HepG2 (cell line): Measurements from ENCODE around the gene AGGF1.

ENCODE experiments used
- CERS6 ChIP-seq: sonication (generic); formaldehyde crosslinking; IDR thresholded peaks from 2 replicates; pipeline ENCODE4 v1.5.0; 2020; ENCODE audit warnings: missing genetic modification reagents
- CTCF ChIP-seq: sonication (generic); formaldehyde crosslinking; IDR thresholded peaks from 2 replicates; pipeline ENCODE4 v1.5.0; 2020; ENCODE audit warnings: mild to moderate bottlenecking, missing genetic modification reagents, moderate library complexity
- ELK4 ChIP-seq: sonication (generic); formaldehyde crosslinking; IDR thresholded peaks from 2 replicates; pipeline ENCODE4 v1.9.0; 2021; ENCODE audit warnings: missing genetic modification reagents, borderline replicate concordance
- ETV6 ChIP-seq: sonication (generic); formaldehyde crosslinking; conservative IDR thresholded peaks from 2 replicates; pipeline ENCODE4 v1.4.0; 2020; ENCODE audit warnings: missing genetic modification reagents
- EZH2 ChIP-seq: conservative IDR thresholded peaks from 2 replicates; pipeline ENCODE4 v1.6.1; 2012; ENCODE audit warnings: mild to moderate bottlenecking, low read depth, low read length, moderate library complexity
- PBX3 ChIP-seq: sonication (generic); formaldehyde crosslinking; IDR thresholded peaks from 2 replicates; pipeline ENCODE4 v1.8.1; 2023; ENCODE audit warnings: missing genetic modification reagents, inconsistent platforms, borderline replicate concordance
- POLR2A ChIP-seq, 2 experiments: IDR thresholded peaks; 2 replicates each; pipeline ENCODE4 v1.6.1; 2011; ENCODE audit warnings: low read depth in 2 of 2, low read length in 2 of 2, mild to moderate bottlenecking in 1 of 2, moderate library complexity in 1 of 2; ENCODE audit not compliant: insufficient read depth in 1 of 2
- SIX1 ChIP-seq: sonication (generic); formaldehyde crosslinking; IDR thresholded peaks from 2 replicates; pipeline ENCODE4 v1.4.0; 2020; ENCODE audit warnings: missing genetic modification reagents, borderline replicate concordance
- ZBTB34 ChIP-seq: sonication (generic); formaldehyde crosslinking; IDR thresholded peaks from 2 replicates; pipeline ENCODE4 v1.8.0; 2022; ENCODE audit warnings: mild to moderate bottlenecking, missing genetic modification reagents
- ZNF10 ChIP-seq: sonication (generic); formaldehyde crosslinking; IDR thresholded peaks from 2 replicates; pipeline ENCODE4 v1.4.0; 2020; ENCODE audit warnings: mild to moderate bottlenecking, low read depth, missing genetic modification reagents, borderline replicate concordance
- ZNF431 ChIP-seq: sonication (generic); formaldehyde crosslinking; IDR thresholded peaks from 2 replicates; pipeline ENCODE4 v1.9.0; 2022; ENCODE audit warnings: missing genetic modification reagents, low read depth, mild to moderate bottlenecking, borderline replicate concordance
- ZNF558 ChIP-seq: sonication (generic); formaldehyde crosslinking; IDR thresholded peaks from 2 replicates; pipeline ENCODE4 v1.9.0; 2022; ENCODE audit warnings: mild to moderate bottlenecking, missing genetic modification reagents, borderline replicate concordance
- ZNF580 ChIP-seq: IDR thresholded peaks from 2 replicates; pipeline ENCODE4 v1.6.1; 2016; ENCODE audit warnings: low read depth, borderline replicate concordance
- ZNF772 ChIP-seq: sonication (generic); formaldehyde crosslinking; IDR thresholded peaks from 2 replicates; pipeline ENCODE4 v1.5.0; 2020; ENCODE audit warnings: mild to moderate bottlenecking, missing genetic modification reagents

GRCh38 chr5:76983468-76983867 lies 46.7 kb upstream of the AGGF1 start:
- TF ChIP-seq ZNF558 (no peak), ZNF431 (CRISPR knock-in tag) (no peak), ELK4 (CRISPR knock-in tag) (no peak), ETV6 (no peak), POLR2A (IDR thresholded peaks at IDR 0.05; ENCODE audit: insufficient read depth in 1 of 2, low read depth in 2 of 2, low read length in 2 of 2) (no peak), CTCF (CRISPR knock-in tag) (no peak), PBX3 (no peak), ZBTB34 (CRISPR knock-in tag) (no peak), ZNF580 (CRISPR knock-in tag) (no peak), SIX1 (CRISPR knock-in tag) (no peak), CERS6 (no peak), ZNF10 (CRISPR knock-in tag) (no peak), EZH2 (no peak), ZNF772 (CRISPR knock-in tag) (no peak)
